HepG2 (cell line): ENCODE measurements around the gene S100A10. TPM values are rescaled to one million over a fixed set of nuclear protein-coding genes. Genes with fewer than 3 reads are reported as not detected.

Source experiments
- AHR ChIP-seq: IDR thresholded peaks from 2 replicates; pipeline ENCODE4 v1.6.1; 2018; ENCODE audit warnings: missing genetic modification reagents, missing compliant biosample characterization
- CAMTA2 ChIP-seq: sonication (generic); formaldehyde crosslinking; IDR thresholded peaks from 2 replicates; pipeline ENCODE4 v1.4.0; 2020; ENCODE audit warnings: mild to moderate bottlenecking, missing genetic modification reagents, borderline replicate concordance
- FOXO1 ChIP-seq: sonication (generic); formaldehyde crosslinking; IDR thresholded peaks from 2 replicates; pipeline ENCODE4 v1.4.0; 2020; ENCODE audit warnings: missing genetic modification reagents
- GTF2F1 ChIP-seq: fragments of 150-350 bp; IDR thresholded peaks from 2 replicates; pipeline ENCODE4 v1.6.1; 2014; ENCODE audit warnings: low read length
- HNF1A ChIP-seq, 2 experiments: sonication (generic) in 1 of 2; formaldehyde crosslinking in 1 of 2; IDR thresholded peaks; 2 replicates each; pipeline versions ENCODE4 v1.4.0 to v1.6.1; 2016 to 2020; ENCODE audit warnings: borderline replicate concordance in 1 of 2, low read depth in 1 of 2, mild to moderate bottlenecking in 1 of 2, missing genetic modification reagents in 1 of 2
- HOXA7 ChIP-seq: sonication (generic); formaldehyde crosslinking; IDR thresholded peaks from 2 replicates; pipeline ENCODE4 v1.8.1; 2022; ENCODE audit warnings: mild to moderate bottlenecking, missing genetic modification reagents, moderate library complexity
- KLF12 ChIP-seq: sonication (generic); formaldehyde crosslinking; IDR thresholded peaks from 2 replicates; pipeline ENCODE4 v1.4.0; 2020; ENCODE audit warnings: missing genetic modification reagents, borderline replicate concordance
- KLF16 ChIP-seq, 2 experiments: sonication (generic) in 1 of 2; formaldehyde crosslinking in 1 of 2; IDR thresholded peaks; 2 replicates each; pipeline versions ENCODE4 v1.6.1 to v1.8.0; 2016 to 2023; ENCODE audit warnings: missing genetic modification reagents in 2 of 2, missing compliant biosample characterization in 1 of 2
- MXI1 ChIP-seq: IDR thresholded peaks from 3 replicates; pipeline ENCODE4 v1.6.1; 2012; ENCODE audit warnings: low read depth, low read length, inconsistent platforms, borderline replicate concordance
- NFE2L1 ChIP-seq: sonication (generic); formaldehyde crosslinking; IDR thresholded peaks from 2 replicates; pipeline ENCODE4 v1.4.0; 2020; ENCODE audit warnings: missing genetic modification reagents, mild to moderate bottlenecking, borderline replicate concordance
- REXO4 ChIP-seq: sonication (generic); formaldehyde crosslinking; IDR thresholded peaks from 2 replicates; pipeline ENCODE4 v1.8.0; 2022; ENCODE audit warnings: missing genetic modification reagents, mild to moderate bottlenecking, borderline replicate concordance
- RFXANK ChIP-seq: IDR thresholded peaks from 2 replicates; pipeline ENCODE4 v1.6.1; 2016
- SAP130 ChIP-seq: IDR thresholded peaks from 2 replicates; pipeline ENCODE4 v1.6.1; 2016; ENCODE audit warnings: low read depth
- ZBTB26 ChIP-seq: IDR thresholded peaks from 2 replicates; pipeline ENCODE4 v1.6.1; 2016; ENCODE audit warnings: missing compliant biosample characterization, missing genetic modification reagents, borderline replicate concordance
- ZNF121 ChIP-seq: sonication (generic); formaldehyde crosslinking; IDR thresholded peaks from 2 replicates; pipeline ENCODE4 v1.5.0; 2020; ENCODE audit warnings: mild to moderate bottlenecking, missing genetic modification reagents
- ZNF543 ChIP-seq: sonication (generic); formaldehyde crosslinking; IDR thresholded peaks from 2 replicates; pipeline ENCODE4 v1.4.0; 2020; ENCODE audit warnings: mild to moderate bottlenecking, missing genetic modification reagents
- ZNF546 ChIP-seq: sonication (generic); formaldehyde crosslinking; conservative IDR thresholded peaks from 2 replicates; pipeline ENCODE4 v1.8.1; 2023; ENCODE audit warnings: mild to moderate bottlenecking, missing genetic modification reagents
- ZNF556 ChIP-seq: sonication (generic); formaldehyde crosslinking; IDR thresholded peaks from 2 replicates; pipeline ENCODE4 v1.4.0; 2020; ENCODE audit warnings: mild to moderate bottlenecking, missing genetic modification reagents, borderline replicate concordance
- ZNF710 ChIP-seq: sonication (generic); formaldehyde crosslinking; IDR thresholded peaks from 2 replicates; pipeline ENCODE4 v1.5.0; 2020; ENCODE audit warnings: mild to moderate bottlenecking, missing genetic modification reagents, borderline replicate concordance
- ZNF782 ChIP-seq: sonication (generic); formaldehyde crosslinking; IDR thresholded peaks from 2 replicates; pipeline ENCODE4 v1.4.0; 2020; ENCODE audit warnings: missing genetic modification reagents, mild to moderate bottlenecking, borderline replicate concordance
- ZNF788 ChIP-seq: sonication (generic); formaldehyde crosslinking; IDR thresholded peaks from 2 replicates; pipeline ENCODE4 v1.5.0; 2020; ENCODE audit warnings: mild to moderate bottlenecking, missing genetic modification reagents, borderline replicate concordance
- polyA plus RNA-seq, 8 experiments: library from polyadenylated mRNA; depleted of rRNA in 3 of 8; stranded (reverse) in 7 of 8; unstranded in 1 of 8; fragments of >200 nt; fragmentation: Illumina TruSeq in 4 of 8; extraction: Trizol in 4 of 8; gene quantifications; 2 replicates each; pipeline versions ENCODE4 v1.2.1 to v1.2.3, GENCODE V29; 2011 to 2016; ENCODE audit warnings: low read depth in 4 of 8, missing spikeins in 1 of 8, mixed read lengths in 1 of 8; ENCODE audit not compliant: insufficient read depth in 1 of 8
- total RNA-seq, 5 experiments: library from RNA; depleted of rRNA; stranded (reverse); fragments of >200 nt; fragmentation: Illumina TruSeq; extraction: Trizol; gene quantifications; 2 replicates each; pipeline ENCODE4 v1.2.3, GENCODE V29; 2016; ENCODE audit warnings: low read depth in 1 of 5

Gene S100A10
- total and polyA plus RNA-seq, 2 of the 13 experiments (the other 11 are each of a cell fraction or from before 2014, with no cell fraction given): 16.8 to 28.7 TPM

DNA sequence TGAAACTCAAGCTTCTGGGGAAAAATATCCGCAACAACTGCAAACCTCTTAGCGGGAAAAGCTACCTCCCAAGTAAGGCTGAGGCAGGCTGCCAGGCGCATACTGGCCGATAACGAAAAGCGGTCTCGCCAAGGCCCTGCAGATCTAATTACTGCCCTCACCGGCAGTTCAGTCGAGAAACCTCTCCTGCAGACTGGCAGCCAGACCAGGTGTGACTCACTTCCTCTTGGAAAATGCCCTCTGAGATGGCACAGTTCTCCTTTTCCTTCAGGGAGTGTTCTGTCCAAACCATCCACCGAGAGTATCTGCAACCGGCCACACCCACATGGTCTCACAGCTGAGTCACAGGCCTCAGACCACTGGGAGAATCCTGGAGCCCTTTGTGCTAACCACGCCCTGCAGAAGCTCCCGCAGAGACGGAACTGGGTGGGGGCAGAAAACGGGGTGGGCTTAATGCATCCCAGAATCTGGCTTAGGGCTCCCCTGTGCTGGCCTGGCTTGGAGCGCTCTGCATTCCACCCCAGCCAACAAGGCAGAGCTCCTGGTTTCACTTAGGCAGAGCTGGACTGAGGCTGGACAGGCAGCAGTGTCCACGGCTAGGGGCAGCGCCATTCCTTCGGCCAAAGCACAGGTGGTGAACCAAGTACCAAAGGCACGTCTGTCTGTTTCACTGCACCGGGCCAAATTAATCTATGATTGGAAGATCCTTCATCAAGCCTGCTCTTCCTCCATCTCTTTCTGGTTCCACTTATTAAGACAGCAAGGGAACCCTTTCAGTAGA, 1.2 kb downstream of the S100A10 start (continued):
- TF ChIP-seq MXI1 (0 out of 3 replicates have a peak, but pooled peaks have one; percentile 15), ZNF546 (CRISPR knock-in tag) (no peak), CAMTA2 (CRISPR knock-in tag) (no peak), HOXA7 (CRISPR knock-in tag) (no peak), ZNF782 (CRISPR knock-in tag) (no peak; the same call in 1 of the 2 replicates), FOXO1 (no peak), ZNF121 (CRISPR knock-in tag) (peak; percentile 97), ZNF710 (CRISPR knock-in tag) (0 out of 2 replicates have a peak, but pooled peaks have one; percentile 26), SAP130 (peak; percentile 73), KLF12 (CRISPR knock-in tag) (0 out of 2 replicates have a peak, but pooled peaks have one; percentile 69), HNF1A (IDR thresholded peaks at IDR 0.05; ENCODE audit: low read depth) (no peak), HNF1A (CRISPR knock-in tag; IDR thresholded peaks at IDR 0.05; ENCODE audit: borderline replicate concordance) (no peak), GTF2F1 (no peak), ZNF556 (CRISPR knock-in tag) (no peak), RFXANK (CRISPR knock-in tag) (no peak), REXO4 (CRISPR knock-in tag) (no peak), KLF16 (CRISPR knock-in tag; IDR thresholded peaks at IDR 0.05) (peak in 1 of 2 experiments; percentile 11; a peak in 1 of 4 replicates), ZBTB26 (CRISPR knock-in tag) (0 out of 2 replicates have a peak, but pooled peaks have one; percentile 31), NFE2L1 (CRISPR knock-in tag) (no peak), ZNF788 (CRISPR knock-in tag) (0 out of 2 replicates have a peak, but pooled peaks have one; percentile 67), AHR (no peak), ZNF543 (CRISPR knock-in tag) (0 out of 2 replicates have a peak, but pooled peaks have one; percentile 24)
